ENCODE measurements around the gene IP6K3.

GRCh38 chr6:33731035-33731434 lies 15.7 kb downstream of the IP6K3 start:
- no peak for TF ChIP-seq POLR2AphosphoS5 (IDR thresholded peaks at IDR 0.05; ENCODE audit: low read depth, low read length)
- no peak for TF ChIP-seq CTCF (IDR thresholded peaks at IDR 0.05)
- TF ChIP-seq REST (IDR thresholded peaks at IDR 0.05; ENCODE audit: insufficient read depth in 1 of 2, low read depth in 2 of 2, low read length in 1 of 2): no peak
- TF ChIP-seq SIN3A (IDR thresholded peaks at IDR 0.05; ENCODE audit: borderline replicate concordance, insufficient read depth, low read depth, low read length): no peak

All from Panc1 (cell line).